ENCODE results near the gene BLID.

The BLID gene

GRCh38 chr11:122138744-122139594 is 23.0 kb upstream of the BLID start:
- no peak for DNase-seq

- DNase-seq, result no peak
These were observed 21.2 kb upstream of the BLID start for GRCh38 chr11:122137078-122137793.

DNA sequence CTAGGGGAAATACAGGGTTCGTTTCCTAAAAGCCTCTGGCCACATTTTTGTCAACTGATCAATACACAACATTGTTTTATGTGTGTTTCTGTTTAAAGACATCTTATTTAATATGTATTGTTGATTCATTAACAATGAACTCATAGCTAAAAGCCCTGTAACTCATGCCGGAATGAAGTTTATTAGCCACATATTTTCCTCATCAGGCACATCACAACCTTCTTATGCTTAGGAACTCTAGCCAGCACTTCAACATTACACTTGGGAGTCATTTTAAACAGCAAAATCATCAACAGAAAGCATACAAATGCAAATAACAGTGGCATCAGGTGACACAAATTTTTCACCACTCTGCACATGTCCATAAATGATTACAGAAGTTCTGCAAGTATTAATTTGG is 15.1 kb upstream of the BLID start:
- DNase-seq, result no peak

DNA sequence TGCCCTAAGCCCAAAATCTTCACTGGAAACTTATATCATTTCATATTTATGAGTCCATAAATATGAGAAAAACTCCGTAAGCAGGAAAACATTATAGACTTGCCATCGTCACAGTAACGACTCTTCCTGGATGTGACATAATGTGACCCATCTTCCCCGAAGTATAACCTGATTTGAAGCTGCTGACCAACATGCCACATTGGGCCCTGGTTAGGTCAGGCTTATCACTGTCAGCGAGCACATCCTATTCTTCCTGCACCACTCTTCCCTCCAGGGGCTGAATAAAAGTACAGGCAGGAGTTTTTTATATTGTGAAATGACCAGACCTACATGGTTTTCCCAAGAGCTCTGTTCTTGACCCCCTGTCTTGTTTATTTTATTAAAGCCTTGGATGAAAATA is 12.1 kb upstream of the BLID start:
- no peak for DNase-seq

DNA sequence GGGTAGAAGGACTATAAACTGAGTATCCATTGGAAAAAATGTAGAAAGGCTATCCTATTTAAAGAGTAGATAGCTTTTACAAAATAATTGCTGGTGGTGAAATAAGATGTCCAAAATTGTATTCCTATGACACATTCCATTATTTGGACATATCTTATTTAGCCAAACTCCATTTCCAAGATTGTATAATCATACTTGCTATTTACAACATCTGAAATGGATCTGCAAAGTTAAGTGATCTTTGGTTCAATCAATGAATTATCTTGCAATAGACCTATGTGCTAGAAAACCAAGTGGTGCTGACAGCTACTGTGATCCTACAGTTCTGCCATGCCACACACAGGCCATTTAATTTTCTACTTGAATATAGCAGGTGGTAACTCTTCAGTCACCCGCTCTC is 11.0 kb upstream of the BLID start:
- no peak for DNase-seq

DNA sequence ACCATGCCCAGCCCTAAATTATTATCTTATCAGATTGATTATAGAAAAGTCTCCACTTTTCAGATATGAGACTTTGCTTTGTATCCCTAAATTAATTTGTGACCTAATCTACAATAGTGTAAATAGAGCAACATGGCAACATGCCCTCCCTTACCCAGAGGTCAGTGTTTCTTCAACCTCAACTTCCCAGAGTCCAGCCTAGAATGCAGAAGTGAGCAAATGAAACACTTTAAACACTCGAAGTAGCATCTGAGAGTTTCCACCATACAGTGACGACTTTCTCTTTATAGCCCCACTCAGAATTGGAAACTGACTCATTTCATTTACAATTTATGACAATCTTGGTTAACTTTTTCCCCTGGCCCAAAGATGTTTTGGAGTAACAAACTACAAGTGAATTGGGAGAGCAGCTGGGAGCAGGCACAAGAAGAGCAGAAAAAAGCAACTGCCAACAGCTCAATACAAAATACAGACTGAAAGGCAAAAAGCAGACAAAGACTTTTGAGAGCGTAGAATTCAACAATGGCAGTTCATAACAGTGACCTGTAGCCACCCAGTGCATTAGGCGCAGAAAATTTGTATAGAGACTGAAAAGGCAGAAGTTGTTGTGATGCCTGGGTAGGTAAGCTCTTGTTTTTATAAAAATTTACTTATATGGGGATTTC is 10.1 kb upstream of the BLID start:
- DNase-seq, result no peak

- DNase-seq, result no peak
These were observed 7.4 kb upstream of the BLID start for GRCh38 chr11:122123263-122123929.

- DNase-seq, result no peak
These were observed 6.2 kb upstream of the BLID start for GRCh38 chr11:122122179-122122578.

DNA sequence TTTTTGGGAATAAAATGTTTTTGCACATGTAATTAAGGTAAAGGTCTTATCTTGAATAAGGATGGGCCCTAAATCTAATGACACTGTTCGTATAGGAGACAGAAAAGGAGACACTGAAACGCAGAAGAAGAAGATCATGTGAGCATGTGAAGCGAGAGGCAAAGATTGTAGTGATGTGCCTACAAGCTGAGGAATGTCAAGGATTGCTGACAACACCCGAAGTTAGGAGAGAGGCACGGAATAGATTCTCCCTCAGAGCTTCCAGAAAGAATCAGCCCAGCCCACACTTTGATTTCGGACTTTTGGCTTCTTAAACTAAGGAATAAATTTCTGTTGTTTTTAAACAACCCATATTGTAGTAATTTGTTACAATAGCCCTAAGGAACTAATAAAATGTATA is 4.1 kb upstream of the BLID start:
- no peak for DNase-seq

DNA sequence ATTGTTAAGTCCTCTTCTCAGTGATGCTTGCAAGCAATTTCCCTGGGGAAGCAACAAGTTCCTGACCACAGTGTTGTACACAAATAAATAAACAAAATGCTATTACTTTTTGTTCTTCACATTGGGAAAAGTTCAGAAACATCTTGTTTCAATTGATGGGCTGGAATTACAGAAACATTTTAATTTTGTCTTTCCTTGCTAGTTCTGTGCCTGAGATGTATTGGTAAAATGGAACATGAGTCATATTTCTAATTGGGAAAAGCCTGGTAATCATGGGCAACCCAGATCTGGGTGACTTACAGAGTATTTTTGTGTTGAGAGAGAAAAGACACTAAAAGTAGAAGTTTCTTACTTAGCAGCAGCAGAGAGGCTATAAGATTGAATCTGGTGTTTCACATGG is 576 bp upstream of the BLID start:
- DNase-seq, result no peak

GRCh38 chr11:122114976-122115375 is 1.0 kb downstream of the BLID start:
- DNase-seq, result no peak

DNA sequence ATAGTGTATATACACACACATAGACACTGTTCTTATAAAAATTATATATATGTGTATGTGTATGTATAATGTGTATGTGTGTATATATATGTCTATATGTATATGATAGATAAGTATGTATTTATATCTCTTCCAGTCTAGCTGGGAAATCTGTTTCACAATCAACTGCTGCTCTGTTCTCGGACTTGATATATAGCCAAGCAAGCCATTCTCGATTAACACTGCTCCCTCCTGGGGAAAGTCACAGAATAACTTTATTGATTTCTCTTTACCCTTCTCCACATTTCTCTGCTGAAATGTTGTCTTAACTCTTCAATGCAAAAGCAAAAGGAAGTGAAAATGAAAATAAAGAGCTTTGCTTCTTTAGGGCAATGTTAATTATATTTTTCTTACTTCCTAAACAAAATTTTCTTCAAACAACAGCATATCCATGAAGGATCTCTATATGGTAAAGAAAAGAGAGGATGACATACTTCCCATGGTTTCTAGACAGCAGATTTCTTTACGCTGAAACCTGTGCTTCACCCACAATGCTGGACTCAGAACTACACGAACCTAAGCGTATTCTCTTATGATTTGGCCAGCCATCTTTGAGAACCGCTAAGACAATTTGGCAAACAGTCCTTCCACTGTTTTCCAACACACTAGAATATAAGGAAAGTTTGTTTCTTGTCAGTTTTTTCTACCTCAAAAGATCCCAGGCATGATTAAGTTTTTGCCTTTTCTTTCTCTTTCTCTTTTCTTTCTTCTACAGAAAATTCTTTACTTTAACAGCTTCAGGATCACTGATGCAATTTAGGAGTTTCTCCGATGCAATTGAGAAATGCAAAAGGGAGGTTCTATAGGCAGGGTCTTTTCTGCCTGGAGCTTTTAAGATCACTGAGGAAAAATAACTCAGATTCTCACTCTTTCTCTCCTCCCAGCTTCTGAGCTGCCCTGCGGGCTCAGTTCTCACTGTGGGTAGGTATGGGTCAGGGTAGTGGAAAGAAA is 1.9 kb downstream of the BLID start:
- no peak for DNase-seq

GRCh38 chr11:122112470-122113365 is 3.3 kb downstream of the BLID start:
- DNase-seq, result no peak

- no peak for DNase-seq
These were observed 6.1 kb downstream of the BLID start for GRCh38 chr11:122109932-122110331.

DNA sequence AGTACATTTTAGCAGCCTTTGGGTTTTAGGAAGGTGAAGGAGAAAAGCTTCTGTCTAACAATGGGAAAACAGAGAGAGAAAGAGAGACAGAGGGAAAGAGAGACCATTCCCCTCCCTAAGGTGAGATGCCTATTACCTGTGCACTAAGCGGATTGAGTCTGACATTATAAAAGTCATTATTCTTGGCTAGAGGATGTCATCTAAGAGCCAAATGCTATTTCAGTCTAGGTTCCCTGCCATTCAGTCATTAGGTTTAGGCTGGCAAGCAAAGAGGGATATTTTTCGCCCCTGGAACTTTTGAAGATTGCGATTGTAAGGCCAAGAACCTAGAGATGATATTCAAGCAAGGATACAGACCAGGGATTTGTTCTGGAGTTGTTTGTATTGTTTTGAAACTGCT is 7.2 kb downstream of the BLID start:
- DNase-seq, result no peak

GRCh38 chr11:122108192-122108799 is 7.7 kb downstream of the BLID start:
- DNase-seq, result no peak

DNA sequence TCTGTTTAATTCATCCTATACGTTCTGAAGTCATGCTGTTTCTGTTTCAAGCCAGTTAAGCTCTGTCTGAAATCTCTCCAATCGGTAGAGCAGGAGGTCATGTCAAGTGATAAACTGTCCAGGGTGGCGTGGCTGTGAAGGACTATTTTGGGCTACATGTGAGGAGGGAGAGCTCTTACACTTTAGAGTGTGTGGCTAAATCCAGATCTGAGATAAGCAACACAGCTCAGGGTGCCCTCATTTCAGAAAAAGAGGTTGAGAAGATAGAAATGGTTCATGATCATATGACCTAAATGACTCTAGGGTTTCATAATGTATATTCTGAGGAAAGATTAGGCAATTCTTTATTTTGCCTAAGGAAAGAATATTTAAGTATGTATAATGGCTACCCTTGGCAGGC is 8.4 kb downstream of the BLID start:
- DNase-seq, result no peak

- DNase-seq, result no peak
These were observed 9.0 kb downstream of the BLID start for GRCh38 chr11:122107045-122107444.

GRCh38 chr11:122105044-122105758 is 10.8 kb downstream of the BLID start:
- DNase-seq, result no peak

GRCh38 chr11:122104341-122104740 is 11.7 kb downstream of the BLID start:
- DNase-seq, result no peak

Measured in NK-92 treated with Interleukin-12 subunit alpha and Interleukin-12 subunit beta, amount 100 ng/mL, for 24 hours (cell line).